Mesenchymal stem cell (in vitro differentiated cells and primary cell): ENCODE measurements around the gene HS6ST2.
A peak's percentile ranks its signal among the peaks of the same experiment; 100 is the strongest.

Experiments
- DNase-seq: peaks from one replicate; pipeline ENCODE4 v3.0.0-alpha.2; 2013
- H2AFZ ChIP-seq: one replicate; pipeline ENCODE4 v1.6.1; 2013; ENCODE audit warnings: low read depth, mild to moderate bottlenecking, control low read depth, inconsistent platforms, low read length, moderate library complexity
- H2AK5ac ChIP-seq: 2 replicates; pipeline ENCODE4 v1.6.1; 2013; ENCODE audit warnings: low read length, moderate library complexity, mild to moderate bottlenecking, inconsistent platforms; ENCODE audit not compliant: severe bottlenecking
- H2BK120ac ChIP-seq: one replicate; pipeline ENCODE4 v1.6.1; 2013; ENCODE audit warnings: low read depth, mild to moderate bottlenecking, inconsistent platforms, low read length, moderate library complexity
- H2BK12ac ChIP-seq, 2 experiments: one replicate each; pipeline ENCODE4 v1.6.1; 2013; ENCODE audit warnings: inconsistent platforms in 2 of 2, low read length in 2 of 2, mild to moderate bottlenecking in 2 of 2, moderate library complexity in 2 of 2, control low read depth in 1 of 2
- H2BK15ac ChIP-seq: one replicate; pipeline ENCODE4 v1.6.1; 2013; ENCODE audit warnings: mild to moderate bottlenecking, low read depth, inconsistent platforms; ENCODE audit not compliant: poor library complexity, severe bottlenecking
- H2BK5ac ChIP-seq: 2 replicates; pipeline ENCODE4 v1.6.1; 2013; ENCODE audit warnings: low read depth, mild to moderate bottlenecking, low read length, control low read depth, inconsistent platforms; ENCODE audit not compliant: poor library complexity, severe bottlenecking
- H3K14ac ChIP-seq, 2 experiments: one replicate each; pipeline ENCODE4 v1.6.1; 2013; ENCODE audit warnings: inconsistent platforms in 2 of 2, low read length in 2 of 2, control low read depth in 1 of 2, mild to moderate bottlenecking in 1 of 2, moderate library complexity in 1 of 2
- H3K18ac ChIP-seq, 2 experiments: one replicate each; pipeline ENCODE4 v1.6.1; 2013; ENCODE audit warnings: inconsistent platforms in 2 of 2, low read length in 2 of 2, control low read depth in 1 of 2, low read depth in 1 of 2, mild to moderate bottlenecking in 1 of 2
- H3K23ac ChIP-seq, 2 experiments: one replicate each; pipeline ENCODE4 v1.6.1; 2013; ENCODE audit warnings: inconsistent platforms in 2 of 2, low read length in 2 of 2, mild to moderate bottlenecking in 2 of 2, moderate library complexity in 2 of 2, control low read depth in 1 of 2
- H3K27ac ChIP-seq: 2 replicates; pipeline ENCODE4 v1.5.1; 2013; ENCODE audit warnings: mild to moderate bottlenecking, moderate library complexity, low read length, control low read depth, inconsistent platforms; ENCODE audit not compliant: poor library complexity, severe bottlenecking
- H3K27me3 ChIP-seq, 2 experiments: 2 replicates each; pipeline versions ENCODE4 v1.6.1 to v1.7.0; 2013; ENCODE audit warnings: low read length in 2 of 2, mild to moderate bottlenecking in 2 of 2, moderate library complexity in 2 of 2, control low read depth in 1 of 2, inconsistent platforms in 1 of 2; ENCODE audit not compliant: control insufficient read depth in 1 of 2, insufficient read depth in 1 of 2
- H3K36me3 ChIP-seq, 2 experiments: 2 replicates each; pipeline versions ENCODE4 v1.6.1 to v1.7.0; 2013; ENCODE audit warnings: low read length in 2 of 2, control low read depth in 1 of 2, inconsistent platforms in 1 of 2, low read depth in 1 of 2, mild to moderate bottlenecking in 1 of 2; ENCODE audit not compliant: insufficient read depth in 2 of 2, control insufficient read depth in 1 of 2
- H3K4ac ChIP-seq, 2 experiments: one replicate each; pipeline ENCODE4 v1.6.1; 2013; ENCODE audit warnings: inconsistent platforms in 2 of 2, low read length in 2 of 2, mild to moderate bottlenecking in 2 of 2, moderate library complexity in 2 of 2, control low read depth in 1 of 2, low read depth in 1 of 2
- H3K4me1 ChIP-seq: 2 replicates; pipeline ENCODE4 v1.6.1; 2013; ENCODE audit warnings: low read depth, low read length, control low read depth; ENCODE audit not compliant: control insufficient read depth, insufficient read depth
- H3K4me2 ChIP-seq: 2 replicates; pipeline ENCODE4 v1.6.1; 2013; ENCODE audit warnings: low read length, mild to moderate bottlenecking, inconsistent platforms; ENCODE audit not compliant: poor library complexity, severe bottlenecking
- H3K4me3 ChIP-seq, 2 experiments: 2 replicates each; pipeline versions ENCODE4 v1.5.1 to v1.7.0; 2013; ENCODE audit warnings: low read length in 2 of 2, mild to moderate bottlenecking in 2 of 2, control low read depth in 1 of 2, low read depth in 1 of 2; ENCODE audit not compliant: insufficient read depth in 1 of 2
- H3K79me1 ChIP-seq: replicated peaks from 2 replicates; pipeline ENCODE4 v1.6.1; 2013; ENCODE audit warnings: mild to moderate bottlenecking, control low read depth, low read length, inconsistent platforms; ENCODE audit not compliant: poor library complexity, severe bottlenecking
- H3K9ac ChIP-seq: 2 replicates; pipeline ENCODE4 v1.7.0; 2013; ENCODE audit warnings: mild to moderate bottlenecking, low read length, moderate library complexity
- H3K9me3 ChIP-seq: 2 replicates; pipeline ENCODE4 v1.7.0; 2013; ENCODE audit warnings: mild to moderate bottlenecking, low read length; ENCODE audit not compliant: control insufficient read depth
- H4K8ac ChIP-seq: one replicate; pipeline ENCODE4 v1.6.1; 2013; ENCODE audit warnings: inconsistent platforms, mild to moderate bottlenecking, low read length, moderate library complexity
- H4K91ac ChIP-seq: one replicate; pipeline ENCODE4 v1.6.1; 2013; ENCODE audit warnings: mild to moderate bottlenecking, low read length, inconsistent platforms
- WGBS: methylation state at CpG from one replicate; pipeline ENCODE4 v1.1.7; 2013; ENCODE audit warnings: mixed read lengths; 5-methylcytosine and 5-hydroxymethylcytosine counted together

Gene HS6ST2

DNA sequence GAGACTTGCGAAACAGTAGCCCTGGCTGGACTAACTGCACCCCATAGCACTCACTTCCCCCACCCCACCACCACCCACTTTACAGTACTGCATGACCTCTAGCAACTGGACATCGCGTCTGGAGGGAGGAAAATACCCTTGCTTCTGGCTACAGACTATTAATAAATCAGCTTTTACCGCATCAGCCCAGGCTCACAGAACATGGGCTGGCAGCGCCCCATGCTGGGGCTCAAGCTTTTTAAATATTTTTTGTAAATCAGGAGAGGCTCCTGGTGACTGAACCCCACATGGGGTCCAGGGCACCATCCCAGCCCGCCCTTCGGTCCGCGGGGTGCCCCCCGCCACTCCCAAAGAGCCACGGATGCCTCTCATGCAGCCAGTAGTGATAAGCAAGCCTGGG lies 2.7 kb downstream of the HS6ST2 start:
- no peak overlapping the region for H2BK120ac ChIP-seq
- H2BK5ac ChIP-seq, result no peak overlapping the region
- H3K27ac ChIP-seq, result no peak overlapping the region
- no peaks in the 10 kb centered on the region for H3K79me1 ChIP-seq
- peak overlapping the region; percentile 94 for H3K4me2 ChIP-seq
- no peak overlapping the region for H4K91ac ChIP-seq
- no peak overlapping the region for H3K14ac ChIP-seq
- H2BK15ac ChIP-seq, result no peak overlapping the region
- no peaks in the 10 kb centered on the region for H3K9me3 ChIP-seq
- H3K4me1 ChIP-seq, result peaks cover 18% of the 10 kb centered on the region
- H2AFZ ChIP-seq, result no peak overlapping the region
- no peak overlapping the region for H3K23ac ChIP-seq
- no peak overlapping the region for H3K9ac ChIP-seq
- 27% methylated on average over 11 of the region's 11 CpGs for WGBS
- H3K4me3 ChIP-seq, result no peak overlapping the region
- H2AK5ac ChIP-seq, result no peak overlapping the region
- H3K36me3 ChIP-seq, result no peaks in the 10 kb centered on the region
- DNase-seq, result no peak
- H4K8ac ChIP-seq, result no peak overlapping the region
- H3K18ac ChIP-seq, result no peak overlapping the region
- H3K27me3 ChIP-seq, result peaks cover 14 to 71% of the 10 kb centered on the region in 2 experiments
- no peak overlapping the region for H3K4ac ChIP-seq
- H2BK12ac ChIP-seq, result no peak overlapping the region

DNA sequence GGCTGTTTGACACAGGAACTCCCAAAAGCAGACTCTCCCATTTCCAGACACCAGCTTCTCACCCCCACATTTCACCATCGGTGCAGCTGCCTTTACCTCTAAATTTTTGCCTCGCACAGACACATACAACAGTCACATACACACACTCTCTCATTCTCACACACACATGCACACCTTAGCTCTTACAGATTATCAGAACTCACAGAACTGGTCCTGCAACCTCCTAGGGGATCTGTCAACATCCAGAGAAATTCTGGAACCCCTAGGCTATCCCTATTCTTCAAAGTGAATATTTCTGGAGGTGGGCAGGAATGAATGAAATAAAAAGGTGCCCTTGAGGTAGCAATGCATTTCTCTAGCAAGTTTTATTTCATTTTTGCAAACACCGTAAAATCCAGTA lies 4.1 kb downstream of the HS6ST2 start:
- Histone ChIP-seq H3K36me3 (no peaks in the 10 kb centered on the region), H3K79me1 (no peaks in the 10 kb centered on the region), H2AFZ (no peak overlapping the region), H3K23ac (no peak overlapping the region), H3K4me1 (peaks cover 18% of the 10 kb centered on the region), H3K27me3 (peaks cover 9 to 60% of the 10 kb centered on the region in 2 experiments), H4K8ac (no peak overlapping the region), H3K4ac (no peak overlapping the region), H4K91ac (no peak overlapping the region), H2BK5ac (no peak overlapping the region), H3K18ac (no peak overlapping the region), H3K14ac (no peak overlapping the region), H3K4me3 (no peak overlapping the region), H2BK12ac (no peak overlapping the region), H3K9ac (no peak overlapping the region), H2BK120ac (no peak overlapping the region), H3K27ac (no peak overlapping the region), H3K4me2 (no peak overlapping the region), H3K9me3 (no peaks in the 10 kb centered on the region), H2BK15ac (no peak overlapping the region), H2AK5ac (no peak overlapping the region)
- DNase-seq, result no peak
- 100% methylated on average over 2 of the region's 3 CpGs for WGBS

DNA sequence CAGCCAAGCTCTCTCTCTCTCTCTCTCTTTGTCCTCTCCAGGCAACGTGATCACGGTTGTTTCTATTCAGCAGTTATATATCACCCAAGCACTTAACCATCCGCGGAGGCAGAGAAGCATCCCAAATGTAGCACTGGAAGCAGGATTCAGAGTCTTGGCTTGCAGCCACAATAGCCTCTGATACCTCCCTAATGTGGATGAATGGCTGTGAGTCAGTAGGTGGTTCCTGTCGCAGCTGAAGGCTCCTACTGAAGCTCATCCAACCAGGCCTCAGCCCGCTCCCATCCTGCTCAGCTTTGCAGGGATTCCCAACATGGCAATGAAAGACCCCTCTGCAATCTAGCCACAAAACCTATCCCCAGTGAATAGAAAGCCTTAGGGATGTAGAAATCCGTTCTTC lies 5.1 kb downstream of the HS6ST2 start:
- no peak overlapping the region for H4K91ac ChIP-seq
- no peak overlapping the region for H3K4ac ChIP-seq
- H3K4me1 ChIP-seq, result peaks cover 17% of the 10 kb centered on the region
- WGBS, result 100% methylated on average over 3 of the region's 7 CpGs
- H2AFZ ChIP-seq, result no peak overlapping the region
- no peak overlapping the region for H2BK12ac ChIP-seq
- H4K8ac ChIP-seq, result no peak overlapping the region
- no peak overlapping the region for H2BK15ac ChIP-seq
- no peak overlapping the region for H2BK120ac ChIP-seq
- H3K27ac ChIP-seq, result no peak overlapping the region
- no peaks in the 10 kb centered on the region for H3K36me3 ChIP-seq
- no peak overlapping the region for H2BK5ac ChIP-seq
- H3K9ac ChIP-seq, result no peak overlapping the region
- no peak overlapping the region for H2AK5ac ChIP-seq
- H3K14ac ChIP-seq, result no peak overlapping the region
- H3K18ac ChIP-seq, result no peak overlapping the region
- no peak overlapping the region for H3K4me3 ChIP-seq
- no peak for DNase-seq
- peaks cover 0 to 50% of the 10 kb centered on the region in 2 experiments for H3K27me3 ChIP-seq
- no peaks in the 10 kb centered on the region for H3K79me1 ChIP-seq
- no peak overlapping the region for H3K4me2 ChIP-seq
- H3K9me3 ChIP-seq, result no peaks in the 10 kb centered on the region
- H3K23ac ChIP-seq, result no peak overlapping the region

DNA sequence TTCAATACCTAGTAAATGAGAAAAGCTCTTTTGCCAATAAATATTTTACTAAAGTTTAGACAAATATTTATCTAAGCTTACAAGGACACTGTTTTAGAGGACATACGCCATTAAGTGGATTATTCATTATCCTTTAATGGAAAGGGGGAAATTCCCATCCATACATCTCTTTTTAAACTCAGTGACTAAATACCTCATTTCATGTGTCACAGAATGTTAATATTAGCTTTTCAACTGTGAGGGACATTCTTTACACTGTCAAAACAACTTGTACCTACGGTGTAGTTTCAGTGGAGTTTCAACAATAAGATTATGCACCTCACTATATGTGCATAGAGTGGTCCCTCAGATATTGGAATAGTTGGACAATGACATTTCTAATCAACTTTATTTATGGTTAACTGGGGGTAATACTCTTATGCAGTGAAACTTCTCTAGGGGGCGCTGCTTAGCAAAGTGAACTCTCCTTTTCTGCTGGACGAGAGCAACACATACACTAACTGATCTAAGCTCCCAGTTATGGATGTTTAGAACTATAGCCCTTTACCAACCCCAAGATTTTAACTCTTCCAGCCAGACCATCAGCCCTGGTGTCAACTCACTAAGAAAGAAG lies 9.7 kb downstream of the HS6ST2 start:
- Histone ChIP-seq H2BK120ac (no peak overlapping the region), H3K4me3 (no peak overlapping the region), H4K91ac (no peak overlapping the region), H2AFZ (no peak overlapping the region), H3K9me3 (no peaks in the 10 kb centered on the region), H3K18ac (no peak overlapping the region), H3K9ac (no peak overlapping the region), H3K4ac (no peak overlapping the region), H2BK12ac (no peak overlapping the region), H3K14ac (no peak overlapping the region), H4K8ac (no peak overlapping the region), H3K27me3 (peaks cover 0 to 12% of the 10 kb centered on the region in 2 experiments), H3K23ac (no peak overlapping the region), H3K79me1 (no peaks in the 10 kb centered on the region), H2BK5ac (no peak overlapping the region), H3K4me2 (no peak overlapping the region), H2BK15ac (no peak overlapping the region), H3K27ac (no peak overlapping the region), H3K36me3 (no peaks in the 10 kb centered on the region), H3K4me1 (no peaks in the 10 kb centered on the region), H2AK5ac (no peak overlapping the region)
- 31% methylated on average over 2 of the region's 4 CpGs for WGBS
- DNase-seq, result no peak
